ENCODE results near the gene FARP1.

The FARP1 gene

GRCh38 chr13:98246538-98247172, 103.8 kb downstream of the FARP1 start:
- TF ChIP-seq CTCF (IDR thresholded peaks at IDR 0.05; ENCODE audit: control insufficient read depth, extremely low read depth, insufficient read depth): no peak
- DNase-seq (ENCODE audit: low read depth): no peak
- H3K4me3 ChIP-seq (ENCODE audit: low read depth, low read length): no peak overlapping the region

GRCh38 chr13:98251708-98252107, 108.8 kb downstream of the FARP1 start:
- H3K4me3 ChIP-seq (ENCODE audit: low read depth, low read length): no peak overlapping the region
- TF ChIP-seq CTCF (IDR thresholded peaks at IDR 0.05; ENCODE audit: control insufficient read depth, extremely low read depth, insufficient read depth): no peak

GRCh38 chr13:98252931-98253470, 110.1 kb downstream of the FARP1 start:
- DNase-seq (ENCODE audit: low read depth): no peak
- no peak for TF ChIP-seq CTCF (IDR thresholded peaks at IDR 0.05; ENCODE audit: control insufficient read depth, extremely low read depth, insufficient read depth)
- no peak overlapping the region for H3K4me3 ChIP-seq (ENCODE audit: low read depth, low read length)

More at GRCh38 chr13:98251708-98252107, 108.8 kb downstream of the FARP1 start:
- no peak for DNase-seq (ENCODE audit: low read depth)

GRCh38 chr13:98253526-98253925, 110.6 kb downstream of the FARP1 start:
- TF ChIP-seq CTCF (IDR thresholded peaks at IDR 0.05; ENCODE audit: control insufficient read depth, extremely low read depth, insufficient read depth): no peak
- no peak for DNase-seq (ENCODE audit: low read depth)
- H3K4me3 ChIP-seq (ENCODE audit: low read depth, low read length): no peak overlapping the region

GRCh38 chr13:98254513-98254912, 111.6 kb downstream of the FARP1 start:
- no peak for DNase-seq (ENCODE audit: low read depth)
- H3K4me3 ChIP-seq (ENCODE audit: low read depth, low read length): no peak overlapping the region
- TF ChIP-seq CTCF (IDR thresholded peaks at IDR 0.05; ENCODE audit: control insufficient read depth, extremely low read depth, insufficient read depth): no peak

- no peak for DNase-seq (ENCODE audit: low read depth)
- H3K4me3 ChIP-seq (ENCODE audit: low read depth, low read length): no peak overlapping the region
- no peak for TF ChIP-seq CTCF (IDR thresholded peaks at IDR 0.05; ENCODE audit: control insufficient read depth, extremely low read depth, insufficient read depth)
These were observed 115.3 kb downstream of the FARP1 start for GRCh38 chr13:98258226-98258625.

Data from LNCaP clone FGC (cell line).